ENCODE results near the gene SARDH. TPM values are rescaled to one million over a fixed set of nuclear protein-coding genes. Genes with fewer than 3 reads are reported as not detected.
A peak's percentile ranks its signal among the peaks of the same experiment; 100 is the strongest.
"Not testable (repeated sequence)": the region's sequence is repeated elsewhere in the genome, so short reads cannot be mapped to it uniquely, and the experiment has no call there.

The SARDH gene
- total RNA-seq, 1 donor from 2014 or later: 5.4 TPM

- DNase-seq (ENCODE audit: low read depth): no peak
Observed at GRCh38 chr9:133632806-133633680, 105.1 kb downstream of the SARDH start.

- no peak for DNase-seq (ENCODE audit: low read depth)
Observed at GRCh38 chr9:133631111-133631510, 107.0 kb downstream of the SARDH start.

DNA sequence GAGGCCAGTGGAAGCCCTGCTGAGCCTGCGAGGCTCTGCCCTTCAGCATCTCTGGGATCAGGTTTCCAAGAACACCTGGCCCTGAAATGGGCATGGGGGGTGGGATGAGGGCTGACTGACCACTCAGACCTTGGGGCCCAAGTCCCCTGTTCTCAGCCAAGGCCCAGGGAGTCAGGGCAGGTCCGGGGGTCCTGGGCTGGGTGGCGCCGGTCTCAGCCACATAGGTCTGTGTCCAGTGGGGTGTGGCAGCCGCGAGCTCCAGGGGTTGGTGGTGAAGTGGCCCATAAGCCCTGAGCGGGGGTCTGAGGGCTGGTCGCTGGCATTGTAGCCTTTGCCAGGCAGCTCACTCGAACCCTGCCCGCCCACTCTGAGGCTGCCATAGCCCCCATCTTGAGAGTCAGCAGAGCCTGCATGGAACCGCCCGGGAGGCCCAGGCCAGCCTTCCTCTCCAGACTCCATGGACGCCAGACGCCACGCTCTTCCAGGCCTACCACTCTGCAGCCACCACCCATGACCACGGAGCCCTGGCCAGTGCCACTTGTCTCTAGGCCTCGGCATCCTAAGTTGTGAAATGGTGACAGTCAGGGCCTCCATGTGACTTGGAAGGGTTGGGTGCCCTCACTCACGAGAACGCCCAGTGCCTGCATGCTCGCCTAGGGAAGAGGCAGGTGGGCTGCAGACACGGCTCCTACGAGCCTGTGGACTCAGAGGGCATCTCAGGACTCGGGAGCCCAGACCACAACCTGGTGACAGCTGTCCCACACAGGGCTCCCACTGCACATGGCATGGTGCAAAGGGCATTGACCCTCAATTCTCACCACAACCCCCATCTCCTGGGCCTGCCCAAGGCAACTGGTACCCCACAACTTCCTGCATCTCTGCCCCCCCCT, 108.7 kb downstream of the SARDH start:
- no peak for DNase-seq (ENCODE audit: low read depth)

DNA sequence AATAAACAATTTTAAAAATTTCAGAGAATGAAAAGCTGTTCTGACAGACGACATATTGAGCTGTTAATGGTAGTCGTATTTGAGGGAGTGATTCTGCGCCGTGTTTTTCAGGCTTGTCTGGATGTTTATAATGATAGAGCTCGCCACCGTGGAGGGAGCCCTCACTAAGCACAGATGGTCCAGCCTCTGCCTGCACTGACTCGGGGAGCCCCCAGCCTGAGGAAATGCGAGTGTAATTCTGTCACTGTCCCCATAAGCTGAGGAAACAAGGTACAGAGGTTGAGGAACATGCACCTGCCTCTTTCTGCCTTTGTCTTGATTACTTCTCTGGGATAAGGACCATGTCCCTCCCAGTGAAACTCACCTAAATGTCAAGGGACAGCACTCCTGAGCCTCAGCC, 109.4 kb downstream of the SARDH start:
- DNase-seq (ENCODE audit: low read depth): no peak

GRCh38 chr9:133627341-133627740, 110.8 kb downstream of the SARDH start:
- no peak for DNase-seq (ENCODE audit: low read depth)

- DNase-seq (ENCODE audit: low read depth): not testable (repeated sequence)
Observed at GRCh38 chr9:133626008-133626407, 112.1 kb downstream of the SARDH start.

DNA sequence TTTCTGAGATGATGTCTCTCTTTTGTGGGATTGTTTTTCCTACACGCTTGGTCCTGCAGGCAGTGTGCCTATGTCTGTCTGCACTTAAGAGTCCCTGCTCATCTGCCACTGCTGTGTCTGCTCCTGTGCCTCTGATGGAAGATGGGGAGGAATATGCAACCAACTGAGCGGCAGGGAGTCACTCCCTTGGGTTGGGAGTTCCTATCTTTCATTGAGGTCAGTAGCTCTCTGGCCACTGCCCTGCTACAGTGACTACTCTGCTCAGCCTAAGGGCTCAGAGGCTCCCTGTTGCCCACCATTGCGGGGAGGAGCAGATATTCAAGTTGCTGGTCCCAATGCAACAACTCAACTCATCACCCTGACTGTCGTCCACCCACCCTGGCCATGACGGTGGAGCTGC, 115.6 kb downstream of the SARDH start:
- DNase-seq (ENCODE audit: low read depth): no peak

DNA sequence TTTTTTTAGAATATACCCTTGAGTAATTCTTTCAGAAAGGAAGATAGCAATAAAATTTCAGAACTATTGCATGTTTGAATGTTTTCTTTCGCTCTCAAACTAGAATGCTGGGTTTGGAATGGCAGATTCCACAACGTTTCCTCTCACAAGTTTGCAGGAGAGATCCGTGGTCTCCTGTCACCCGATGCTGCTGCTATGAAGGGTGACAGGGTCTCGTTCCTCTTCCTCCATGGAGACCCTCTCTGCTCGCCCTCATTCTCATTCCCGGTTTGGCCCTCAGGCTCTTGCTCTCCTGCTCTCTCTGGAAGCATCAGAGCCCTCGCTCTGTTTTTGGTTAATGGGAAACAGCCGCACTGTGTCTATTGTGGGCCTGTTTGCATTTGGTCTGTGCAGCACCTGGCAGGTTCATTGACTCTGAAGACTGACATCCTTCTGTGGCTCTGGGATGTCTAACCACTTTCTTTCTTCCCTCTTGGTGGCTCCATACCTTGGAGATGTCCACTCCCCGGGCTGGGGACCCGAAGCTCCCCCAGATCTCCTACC, 116.4 kb downstream of the SARDH start:
- DNase-seq (ENCODE audit: low read depth): no peak

GRCh38 chr9:133619791-133620190, 118.4 kb downstream of the SARDH start:
- peak; percentile 4 for DNase-seq (ENCODE audit: low read depth)

DNA sequence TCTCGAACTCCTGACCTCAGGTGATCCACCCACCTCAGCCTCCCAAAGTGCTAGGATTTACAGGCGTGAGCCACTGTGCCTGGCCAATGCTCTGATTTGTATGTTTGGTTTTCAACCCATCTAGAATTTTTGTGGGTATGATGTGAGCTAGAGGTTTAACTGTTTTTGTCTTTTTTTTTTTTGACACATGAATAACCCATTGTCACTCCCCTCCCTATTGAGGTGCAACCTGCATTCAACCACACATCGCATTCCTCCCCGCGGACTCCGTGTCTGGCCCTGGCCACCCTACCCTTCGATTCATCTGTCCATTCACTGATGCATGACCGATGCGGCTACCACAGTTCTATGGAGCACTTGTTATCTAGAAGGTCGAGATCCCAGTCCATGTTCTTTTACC, 119.4 kb downstream of the SARDH start:
- no peak for DNase-seq (ENCODE audit: low read depth)

DNA sequence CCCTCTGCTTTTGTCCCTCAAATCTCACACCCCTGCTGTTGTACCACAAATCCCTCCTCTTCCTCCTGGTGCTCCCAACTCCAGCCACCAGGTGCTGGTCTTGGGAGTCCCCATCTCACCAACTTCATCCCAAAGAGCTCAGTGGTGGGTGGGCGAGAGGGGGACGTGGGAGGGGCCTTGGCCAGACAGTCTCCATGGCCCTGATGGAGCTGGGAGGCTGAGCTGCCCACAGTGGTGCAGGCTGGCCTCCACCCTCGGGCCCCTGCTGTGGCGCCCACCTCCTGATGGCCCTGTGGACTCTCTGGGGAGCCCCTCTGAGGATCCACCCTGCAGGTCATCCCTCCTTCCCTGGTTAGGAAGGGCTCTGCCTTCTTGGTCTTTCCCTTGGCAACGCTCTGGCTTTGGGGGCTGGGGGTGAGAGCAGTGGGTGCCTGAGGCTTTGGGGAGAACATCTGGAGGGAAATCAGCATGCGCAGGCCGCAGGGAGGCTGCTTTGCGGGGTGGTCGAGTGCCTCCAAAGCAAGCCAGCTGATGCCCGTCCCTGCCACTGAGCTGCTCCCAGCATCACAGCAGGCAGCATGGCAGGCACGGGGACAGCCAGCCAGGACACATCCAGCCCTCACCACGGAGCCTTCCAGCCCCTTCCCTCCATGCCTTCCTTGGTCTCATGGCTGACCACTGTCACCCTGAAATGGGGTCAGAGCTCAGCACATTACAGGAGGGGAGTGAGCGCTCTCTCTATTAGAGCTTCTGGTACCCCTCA, 121.3 kb downstream of the SARDH start:
- no peak for DNase-seq (ENCODE audit: low read depth)

- no peak for DNase-seq (ENCODE audit: low read depth)
Observed at GRCh38 chr9:133615606-133616188, 122.5 kb downstream of the SARDH start.

DNA sequence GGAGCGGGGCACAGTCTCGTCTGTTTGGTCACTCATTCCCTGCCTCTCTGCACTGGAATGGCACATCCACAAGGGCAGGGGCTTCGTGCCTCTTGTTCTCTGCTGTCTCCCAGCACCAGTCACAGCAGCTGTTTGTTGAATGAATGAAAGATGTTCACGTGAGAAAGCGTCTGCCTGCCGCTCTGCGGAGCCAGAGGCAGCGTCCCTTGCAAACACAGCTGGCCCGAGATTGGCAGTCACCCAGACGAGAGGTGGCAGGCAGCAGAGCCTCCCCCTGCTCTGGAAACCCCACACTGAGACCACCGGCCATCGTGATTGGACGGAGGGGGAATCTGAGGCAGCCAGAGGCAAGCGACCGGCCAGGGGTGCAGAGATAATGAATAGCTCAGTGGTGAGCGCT, 123.0 kb downstream of the SARDH start:
- DNase-seq (ENCODE audit: low read depth): no peak

DNA sequence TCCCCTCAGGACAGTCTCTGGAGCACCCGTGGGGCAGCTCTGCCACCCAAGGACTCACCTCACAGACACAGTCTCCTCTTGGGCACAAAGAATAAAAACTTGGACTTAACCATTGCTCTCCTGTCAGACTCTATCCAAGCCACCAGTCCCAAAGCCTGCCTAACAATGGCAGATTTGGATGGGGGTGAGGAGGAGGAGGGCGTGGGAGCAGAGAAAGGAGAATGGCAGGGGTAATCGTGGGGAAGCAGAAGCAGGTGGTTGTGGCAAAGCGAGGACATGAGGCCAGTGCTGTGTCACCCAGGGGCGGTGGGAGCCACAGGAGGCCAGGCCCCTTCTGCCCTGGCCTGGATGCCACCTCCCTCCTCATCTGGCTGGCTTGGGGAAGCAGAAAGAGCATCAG, 123.5 kb downstream of the SARDH start:
- no peak for DNase-seq (ENCODE audit: low read depth)

DNA sequence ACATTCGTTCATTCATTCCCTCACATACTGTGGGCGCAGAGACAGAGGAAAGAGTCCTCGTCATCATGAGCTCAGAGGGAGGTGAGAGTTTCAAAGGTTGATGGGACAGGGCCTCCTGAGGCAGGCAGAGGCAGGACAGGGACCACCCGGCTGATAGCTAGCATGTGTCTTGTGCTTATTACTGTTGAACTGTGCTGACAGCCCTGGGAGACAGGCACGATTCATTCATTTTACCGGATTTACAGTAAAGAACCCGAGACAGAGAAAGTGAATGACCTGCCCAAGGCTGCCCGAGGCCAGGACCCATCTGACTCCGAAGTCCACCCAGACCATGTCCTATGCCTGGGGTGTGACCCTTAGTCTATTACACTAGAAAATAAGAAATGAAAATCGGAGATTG, 124.1 kb downstream of the SARDH start:
- DNase-seq (ENCODE audit: low read depth): no peak

Other genes with a start within 250 kb of the SARDH start
- not detected in 2 replicates for gene MYMK, start 213.4 kb downstream of the SARDH start, total RNA-seq
- gene ADAMTSL2, start 203.6 kb downstream of the SARDH start, total RNA-seq: 0.05 TPM in 1 of 2 replicates, not detected in the other
- gene FAM163B, start 129.0 kb downstream of the SARDH start, total RNA-seq: not detected in 2 replicates
- not detected in 2 replicates for gene DBH, start 102.0 kb downstream of the SARDH start, total RNA-seq

Data from renal cortical epithelial cell (primary cell).